Smooth muscle cell (in vitro differentiated cells): ENCODE measurements around the gene PIK3CD. TPM values are rescaled to one million over a fixed set of nuclear protein-coding genes. Genes with fewer than 3 reads are reported as not detected.
"Not testable (repeated sequence)": the region's sequence is repeated elsewhere in the genome, so short reads cannot be mapped to it uniquely, and the experiment has no call there.

Experiments
- DNase-seq: peaks from one replicate; lab custom pipeline; 2025; ENCODE audit not compliant: unreplicated experiment; lab: John Stamatoyannopoulos, UW
- H2AFZ ChIP-seq: fragments of 200-600 bp; sonication (generic); 2 replicates; pipeline ENCODE4 v1.6.0; 2016; ENCODE audit warnings: antibody characterized with exemption, low read depth, mild to moderate bottlenecking
- H3F3A ChIP-seq: fragments of 200-600 bp; sonication (generic); 2 replicates; pipeline ENCODE4 v1.6.0; 2017; ENCODE audit warnings: antibody characterized with exemption, low read depth
- H3K27ac ChIP-seq: fragments of 200-600 bp; sonication (generic); 2 replicates; pipeline ENCODE4 v1.5.1; 2016; ENCODE audit warnings: low read depth, mild to moderate bottlenecking
- H3K27me3 ChIP-seq: fragments of 200-600 bp; sonication (generic); 2 replicates; pipeline ENCODE4 v1.6.1; 2016; ENCODE audit warnings: low read depth, mild to moderate bottlenecking
- H3K36me3 ChIP-seq: fragments of 200-600 bp; sonication (generic); 2 replicates; pipeline ENCODE4 v1.5.1; 2016; ENCODE audit warnings: low read depth
- H3K4me1 ChIP-seq: fragments of 200-600 bp; sonication (generic); 2 replicates; pipeline ENCODE4 v1.5.1; 2016; ENCODE audit warnings: low read depth
- H3K4me2 ChIP-seq: fragments of 200-600 bp; sonication (generic); 2 replicates; pipeline ENCODE4 v1.6.0; 2016; ENCODE audit warnings: mild to moderate bottlenecking
- H3K4me3 ChIP-seq: fragments of 200-600 bp; sonication (generic); 2 replicates; pipeline ENCODE4 v1.5.1; 2016; ENCODE audit warnings: mild to moderate bottlenecking
- H3K79me2 ChIP-seq: fragments of 200-600 bp; sonication (generic); 2 replicates; pipeline ENCODE4 v1.6.0; 2016; ENCODE audit warnings: low read depth, mild to moderate bottlenecking
- H3K9ac ChIP-seq: fragments of 200-600 bp; sonication (generic); 2 replicates; pipeline ENCODE4 v1.6.0; 2016; ENCODE audit warnings: low read depth
- H3K9me3 ChIP-seq: fragments of 200-600 bp; sonication (generic); replicated peaks from 2 replicates; pipeline ENCODE4 v1.5.1; 2016; ENCODE audit warnings: low read depth
- H4K20me1 ChIP-seq: fragments of 200-600 bp; sonication (generic); 2 replicates; pipeline ENCODE4 v1.6.0; 2016; ENCODE audit warnings: low read depth
- WGBS: methylation state at CpG from one replicate; pipeline ENCODE4 v1.1.7; 2016; ENCODE audit warnings: low lambda C conversion rate; 5-methylcytosine and 5-hydroxymethylcytosine counted together
- polyA plus RNA-seq: library from polyadenylated mRNA; unstranded; fragments of >200 nt; fragmentation: Nextera tagmentation; extraction: Ambion mirVana; gene quantifications from 2 replicates; pipeline ENCODE4 v1.2.1, GENCODE V29; 2016
- total RNA-seq: library from RNA; depleted of rRNA; stranded (reverse); fragments of >200 nt; gene quantifications from 2 replicates; pipeline ENCODE4 v1.2.3, GENCODE V29; 2014
- TF ChIP-seq, protein P1 (sequence below): fragments of 200-600 bp; sonication (generic); IDR thresholded peaks from 2 replicates; pipeline ENCODE4 v1.5.1; 2017; ENCODE audit warnings: borderline replicate concordance, mild to moderate bottlenecking, antibody characterized with exemption; ENCODE audit not compliant: insufficient read depth, poor library complexity, severe bottlenecking

PIK3CD gene
- total and polyA plus RNA-seq, 2 experiments from 2014 or later = 3.9 to 4.1 TPM

DNA sequence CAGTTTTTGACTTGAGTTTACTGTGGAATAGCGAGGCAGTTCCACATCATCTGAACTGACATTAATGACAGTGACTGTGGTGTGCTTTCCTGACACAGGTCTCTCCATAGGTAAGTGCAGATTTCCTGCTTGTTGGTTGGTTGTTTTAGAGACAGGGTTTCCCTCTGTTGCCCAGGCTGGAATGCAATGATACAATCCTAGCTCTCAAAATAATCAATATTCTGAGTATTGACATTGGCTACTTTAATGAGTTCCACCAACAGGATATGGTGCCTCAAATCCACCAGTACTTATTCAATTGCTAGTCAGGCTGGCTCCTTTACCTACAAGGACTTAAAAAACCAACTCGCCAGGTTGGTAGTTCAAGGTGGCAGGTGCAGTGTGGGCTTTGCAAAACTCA is 108.4 kb downstream of the PIK3CD start:
- Histone ChIP-seq H3K27me3 (no peaks in the 10 kb centered on the region), H3K4me2 (no peak overlapping the region), H3F3A (no peaks in the 10 kb centered on the region), H3K9ac (no peak overlapping the region), H3K4me3 (no peak overlapping the region), H4K20me1 (peaks cover 74% of the 10 kb centered on the region), H3K36me3 (no peaks in the 10 kb centered on the region), H3K4me1 (no peaks in the 10 kb centered on the region), H3K79me2 (peaks cover 32% of the 10 kb centered on the region), H3K9me3 (no peaks in the 10 kb centered on the region), H2AFZ (no peak overlapping the region), H3K27ac (no peak overlapping the region)
- WGBS = 94% methylated on average over 2 of the region's 2 CpGs
- no peak for DNase-seq
- TF ChIP-seq, protein P1, sequence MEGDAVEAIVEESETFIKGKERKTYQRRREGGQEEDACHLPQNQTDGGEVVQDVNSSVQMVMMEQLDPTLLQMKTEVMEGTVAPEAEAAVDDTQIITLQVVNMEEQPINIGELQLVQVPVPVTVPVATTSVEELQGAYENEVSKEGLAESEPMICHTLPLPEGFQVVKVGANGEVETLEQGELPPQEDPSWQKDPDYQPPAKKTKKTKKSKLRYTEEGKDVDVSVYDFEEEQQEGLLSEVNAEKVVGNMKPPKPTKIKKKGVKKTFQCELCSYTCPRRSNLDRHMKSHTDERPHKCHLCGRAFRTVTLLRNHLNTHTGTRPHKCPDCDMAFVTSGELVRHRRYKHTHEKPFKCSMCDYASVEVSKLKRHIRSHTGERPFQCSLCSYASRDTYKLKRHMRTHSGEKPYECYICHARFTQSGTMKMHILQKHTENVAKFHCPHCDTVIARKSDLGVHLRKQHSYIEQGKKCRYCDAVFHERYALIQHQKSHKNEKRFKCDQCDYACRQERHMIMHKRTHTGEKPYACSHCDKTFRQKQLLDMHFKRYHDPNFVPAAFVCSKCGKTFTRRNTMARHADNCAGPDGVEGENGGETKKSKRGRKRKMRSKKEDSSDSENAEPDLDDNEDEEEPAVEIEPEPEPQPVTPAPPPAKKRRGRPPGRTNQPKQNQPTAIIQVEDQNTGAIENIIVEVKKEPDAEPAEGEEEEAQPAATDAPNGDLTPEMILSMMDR = no peak

DNA sequence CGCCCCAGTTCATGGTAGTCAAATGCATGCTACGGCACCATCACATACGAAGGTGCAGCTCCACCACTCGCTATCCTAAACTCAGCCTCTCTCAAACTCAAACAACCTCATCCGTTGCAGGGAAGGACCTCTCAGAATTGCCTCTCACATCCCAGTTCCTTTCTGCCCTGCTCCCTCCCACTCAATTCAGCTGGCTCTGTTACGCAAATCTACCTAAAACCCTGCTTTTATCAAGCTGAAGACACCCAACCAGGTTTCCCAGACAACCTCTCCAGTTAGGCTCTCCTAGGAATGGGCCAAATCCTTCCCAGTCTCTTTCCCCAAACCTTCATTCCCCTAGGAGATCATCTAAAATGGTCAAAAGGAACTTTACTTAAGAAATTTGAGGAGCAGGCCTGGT is 109.3 kb downstream of the PIK3CD start:
- H3K4me1 ChIP-seq = no peaks in the 10 kb centered on the region
- no peak for DNase-seq
- no peak overlapping the region for H2AFZ ChIP-seq
- no peaks in the 10 kb centered on the region for H3K36me3 ChIP-seq
- H3K27ac ChIP-seq = no peak overlapping the region
- TF ChIP-seq, protein P1 = no peak
- H3K79me2 ChIP-seq = peaks cover 33% of the 10 kb centered on the region
- peaks cover 2% of the 10 kb centered on the region for H3F3A ChIP-seq
- H3K9me3 ChIP-seq = no peaks in the 10 kb centered on the region
- H3K9ac ChIP-seq = no peak overlapping the region
- H3K4me2 ChIP-seq = no peak overlapping the region
- no peak overlapping the region for H3K4me3 ChIP-seq
- peaks cover 74% of the 10 kb centered on the region for H4K20me1 ChIP-seq
- 96% methylated on average over 6 of the region's 6 CpGs for WGBS
- no peaks in the 10 kb centered on the region for H3K27me3 ChIP-seq

DNA sequence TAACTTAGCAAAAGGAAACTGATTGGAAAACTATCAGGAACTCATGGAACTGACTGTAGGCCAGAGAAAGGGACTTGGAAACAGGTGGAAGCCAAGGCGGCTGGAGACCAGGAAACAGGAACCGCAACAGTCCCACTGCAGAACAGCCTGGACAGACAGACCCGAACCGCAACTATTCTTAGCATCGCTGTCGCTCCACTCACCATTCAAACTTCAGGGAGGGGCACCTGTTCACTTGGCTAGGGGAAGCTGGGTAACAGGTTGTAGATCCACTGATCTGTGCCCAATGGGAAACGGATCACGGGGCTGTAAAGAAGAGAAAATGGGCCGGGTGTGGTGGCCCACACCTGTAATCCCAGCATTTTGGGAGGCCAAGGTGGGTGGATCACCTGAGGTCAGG is 110.3 kb downstream of the PIK3CD start:
- Histone ChIP-seq H3K27ac (no peak overlapping the region), H3K9ac (no peak overlapping the region), H2AFZ (no peak overlapping the region), H3K27me3 (no peaks in the 10 kb centered on the region), H3K9me3 (no peaks in the 10 kb centered on the region), H4K20me1 (peaks cover 72% of the 10 kb centered on the region), H3K4me1 (peaks cover 3% of the 10 kb centered on the region), H3F3A (peaks cover 8% of the 10 kb centered on the region), H3K79me2 (peaks cover 26% of the 10 kb centered on the region), H3K4me3 (no peak overlapping the region), H3K36me3 (no peaks in the 10 kb centered on the region), H3K4me2 (no peak overlapping the region)
- 99% methylated on average over 9 of the region's 9 CpGs for WGBS
- DNase-seq = no peak
- TF ChIP-seq, protein P1 = no peak

DNA sequence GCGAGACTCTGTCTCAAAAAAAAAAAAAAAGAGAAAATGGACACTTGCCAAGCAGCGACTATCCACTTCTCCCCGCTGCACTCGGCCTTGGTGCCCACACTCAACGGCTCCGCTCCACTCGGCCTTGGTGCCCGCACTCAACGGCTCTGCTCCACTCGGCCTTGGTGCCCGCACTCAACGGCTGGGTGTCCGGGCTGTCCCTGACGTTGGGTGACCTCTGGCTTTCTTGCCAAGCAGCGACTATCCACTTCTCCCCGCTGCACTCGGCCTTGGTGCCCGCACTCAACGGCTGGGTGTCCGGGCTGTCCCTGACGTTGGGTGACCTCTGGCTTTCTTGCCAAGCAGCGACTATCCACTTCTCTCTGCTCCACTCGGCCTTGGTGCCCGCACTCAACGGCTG is 110.9 kb downstream of the PIK3CD start:
- peaks cover 20% of the 10 kb centered on the region for H3K79me2 ChIP-seq
- H3K9ac ChIP-seq, DNase-seq, H3K9me3 ChIP-seq, H3K4me1 ChIP-seq, H3K4me2 ChIP-seq, H3K27ac ChIP-seq, H3K36me3 ChIP-seq, H2AFZ ChIP-seq, H3F3A ChIP-seq, H3K27me3 ChIP-seq, H3K4me3 ChIP-seq: not testable (repeated sequence)
- peaks cover 66% of the 10 kb centered on the region for H4K20me1 ChIP-seq
- 98% methylated on average over 25 of the region's 25 CpGs for WGBS
